ENCODE measurements around the gene TADA3.
"Not testable (repeated sequence)": the region's sequence is repeated elsewhere in the genome, so short reads cannot be mapped to it uniquely, and the experiment has no call there.

Gene TADA3

DNA sequence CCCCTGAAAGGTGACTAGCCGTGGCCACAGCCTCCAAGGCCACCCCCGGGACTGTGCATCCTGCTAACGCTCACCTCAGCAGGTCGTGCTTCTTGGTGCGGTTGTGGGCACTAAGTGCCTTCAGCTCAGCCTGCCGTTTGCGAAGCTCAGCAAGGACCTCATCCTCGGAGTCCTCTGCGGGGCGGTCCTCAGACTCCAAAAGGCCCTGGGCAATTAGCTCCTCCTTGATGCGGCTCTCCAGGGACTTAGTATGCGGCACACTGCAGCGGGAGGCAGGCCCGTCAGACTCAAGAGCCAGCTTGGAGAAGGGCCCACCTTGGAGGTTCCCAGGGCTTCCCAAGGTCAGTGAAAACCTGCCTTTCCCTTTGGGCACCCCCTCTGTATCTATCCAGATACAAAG lies 8.3 kb downstream of the TADA3 start:
- DNase-seq (ENCODE audit: low spot score) = no peak

DNA sequence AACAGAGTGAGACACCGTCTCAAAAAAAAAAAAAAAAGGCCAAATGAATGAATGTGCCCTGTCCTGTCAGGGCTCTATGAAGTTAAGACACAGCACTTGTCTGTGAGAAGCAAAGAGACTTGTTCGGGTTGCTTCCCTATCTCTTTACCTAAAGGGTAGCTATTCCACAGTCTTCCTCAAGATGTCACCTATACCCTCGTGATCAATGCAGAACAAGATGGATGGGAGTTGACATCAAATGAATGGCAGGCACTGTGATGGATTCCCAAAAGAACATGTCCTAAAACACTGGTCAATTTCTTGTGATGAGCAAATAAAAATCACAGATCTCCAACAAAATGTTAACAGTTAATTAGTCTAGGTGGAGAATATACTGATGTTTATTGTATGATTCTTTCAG lies 9.5 kb downstream of the TADA3 start:
- DNase-seq (ENCODE audit: low spot score) = no peak

DNA sequence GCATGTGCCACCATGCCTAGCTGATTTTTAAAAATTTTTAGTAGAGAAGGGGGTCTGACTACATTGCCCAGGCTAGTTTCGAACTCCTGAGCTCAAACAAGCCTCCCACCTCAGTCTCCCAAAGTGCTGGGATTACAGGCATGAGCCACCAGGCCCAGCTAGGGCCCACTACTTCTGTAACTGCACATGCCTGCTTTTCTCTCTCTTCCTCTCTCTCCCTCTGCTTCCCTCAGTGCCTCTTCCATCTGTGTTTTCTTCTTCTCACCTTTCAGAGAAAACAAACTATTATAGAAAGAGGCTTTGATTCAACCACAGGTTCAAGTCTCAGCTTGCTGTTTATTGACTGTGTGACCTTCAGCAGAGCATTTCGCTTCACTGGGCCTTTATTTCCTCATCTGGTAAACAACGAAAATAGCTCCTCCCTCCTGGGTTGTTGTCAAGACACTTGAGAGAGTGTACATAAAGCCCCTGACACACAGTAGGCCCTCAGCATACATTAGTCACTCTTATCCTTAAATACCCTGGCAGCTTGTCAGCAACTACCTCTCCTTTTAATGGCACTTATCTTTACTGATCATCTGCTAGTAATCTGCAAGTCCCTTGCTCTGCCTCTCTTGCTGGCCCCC lies 10.2 kb downstream of the TADA3 start:
- no peak for DNase-seq (ENCODE audit: low spot score)

- DNase-seq (ENCODE audit: low spot score) = no peak
These were observed 10.7 kb downstream of the TADA3 start for GRCh38 chr3:9781551-9781950.

DNA sequence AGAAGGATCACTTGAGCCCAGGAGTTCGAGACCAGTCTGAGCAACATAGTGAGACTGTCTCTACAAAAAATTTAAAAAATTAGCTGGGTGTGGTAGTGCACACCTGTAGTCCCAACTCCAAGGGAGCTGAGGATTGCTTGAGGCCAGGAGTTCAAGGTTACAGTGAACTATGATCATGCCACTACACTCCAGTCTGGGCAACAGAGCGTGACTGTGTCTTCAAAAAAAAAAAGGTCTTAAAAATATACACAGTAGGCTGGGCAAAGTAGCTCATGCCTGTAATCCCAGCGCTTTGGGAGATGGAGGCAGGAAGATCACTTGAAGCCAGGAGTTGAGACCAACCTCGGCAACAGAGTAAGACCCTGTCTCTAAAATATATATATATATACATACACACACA lies 11.4 kb downstream of the TADA3 start:
- DNase-seq (ENCODE audit: low spot score) = no peak

- DNase-seq (ENCODE audit: low spot score) = no peak
These were observed 11.8 kb downstream of the TADA3 start for GRCh38 chr3:9780458-9780812.

DNA sequence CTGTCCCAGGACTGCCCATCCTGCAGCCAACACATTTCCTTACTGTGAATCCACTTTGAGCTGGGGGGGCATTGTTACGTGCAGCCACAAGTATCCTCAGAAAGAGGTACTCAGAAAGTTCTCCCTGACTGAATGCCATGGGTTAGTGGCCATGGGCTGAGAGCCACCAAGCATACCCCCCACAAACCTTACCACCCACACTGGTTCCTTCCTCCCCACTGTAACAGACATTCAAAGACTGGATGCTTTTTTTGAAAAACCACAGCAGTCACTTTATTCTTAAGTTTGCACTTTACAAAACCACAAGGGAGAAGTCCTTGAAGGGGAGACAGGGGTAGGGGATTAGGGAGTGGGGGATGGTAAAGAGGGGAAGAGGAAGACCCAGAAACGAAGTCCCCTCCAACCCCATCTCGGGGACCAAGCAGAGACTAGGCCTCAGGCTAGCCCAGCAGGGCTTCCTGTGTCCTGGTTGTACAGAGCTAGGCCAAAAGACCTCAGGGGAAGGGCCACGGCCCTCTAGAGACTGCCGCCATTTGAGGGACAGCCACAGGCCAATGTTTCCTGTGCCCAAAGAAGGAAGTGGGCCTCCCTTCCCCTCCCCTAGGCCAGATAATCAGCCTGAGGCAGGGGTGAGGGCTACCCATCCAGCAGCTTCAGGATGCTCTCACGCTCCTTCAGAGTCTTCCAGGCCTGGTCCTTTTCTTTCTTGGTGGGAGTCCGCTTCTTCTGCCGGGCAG lies 12.4 kb downstream of the TADA3 start:
- no peak for DNase-seq (ENCODE audit: low spot score)

GRCh38 chr3:9779075-9779593 lies 13.1 kb downstream of the TADA3 start:
- no peak for DNase-seq (ENCODE audit: low spot score)

DNA sequence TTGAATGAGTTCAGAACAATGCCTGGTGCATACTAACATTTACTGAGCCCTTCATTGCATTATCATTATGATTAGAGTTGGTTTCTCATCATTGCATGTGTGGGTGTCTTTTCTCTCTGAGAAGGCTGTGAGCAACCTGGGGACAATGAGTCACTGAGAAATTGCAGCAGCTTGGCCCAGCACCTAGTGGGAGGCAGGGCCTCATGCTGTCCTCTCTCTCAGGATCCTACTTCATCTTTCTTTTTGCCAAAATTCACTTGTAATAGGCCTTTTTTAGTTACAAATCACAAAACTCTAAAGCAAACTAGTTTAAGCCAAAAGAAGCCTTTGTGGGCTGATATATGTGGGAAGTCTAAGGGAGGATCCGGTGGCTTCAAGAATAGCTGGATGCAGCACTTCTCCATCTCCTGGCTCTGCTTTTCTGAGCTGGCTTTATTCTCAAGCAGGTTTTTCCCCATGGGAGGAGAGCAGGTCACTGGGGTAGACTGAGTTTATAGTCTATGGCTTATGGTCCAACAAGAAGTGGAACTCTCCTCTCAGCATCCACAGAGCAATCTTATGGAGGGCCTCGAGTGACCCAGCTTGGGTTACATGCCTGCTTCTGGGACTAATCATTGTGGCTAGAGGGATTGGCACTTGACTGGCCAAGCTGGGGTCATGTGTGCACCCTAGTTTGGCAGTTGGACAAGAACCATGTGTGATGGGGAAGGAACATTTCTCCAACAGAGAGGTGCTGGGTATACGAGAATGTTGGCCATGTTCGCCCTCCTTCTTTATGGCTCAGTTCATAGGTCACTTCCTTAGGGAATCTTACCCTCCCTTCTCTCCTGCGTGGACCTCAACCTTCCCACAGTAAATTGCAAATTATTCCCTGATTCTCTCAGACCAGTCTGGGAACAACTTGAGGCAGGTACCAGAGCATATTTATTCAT lies 13.9 kb downstream of the TADA3 start:
- peak; percentile 79 for DNase-seq (ENCODE audit: low spot score)

- no peak for DNase-seq (ENCODE audit: low spot score)
These were observed 14.6 kb downstream of the TADA3 start for GRCh38 chr3:9777694-9778021.

GRCh38 chr3:9776896-9777693 lies 15.2 kb downstream of the TADA3 start:
- no peak for DNase-seq (ENCODE audit: low spot score)

DNA sequence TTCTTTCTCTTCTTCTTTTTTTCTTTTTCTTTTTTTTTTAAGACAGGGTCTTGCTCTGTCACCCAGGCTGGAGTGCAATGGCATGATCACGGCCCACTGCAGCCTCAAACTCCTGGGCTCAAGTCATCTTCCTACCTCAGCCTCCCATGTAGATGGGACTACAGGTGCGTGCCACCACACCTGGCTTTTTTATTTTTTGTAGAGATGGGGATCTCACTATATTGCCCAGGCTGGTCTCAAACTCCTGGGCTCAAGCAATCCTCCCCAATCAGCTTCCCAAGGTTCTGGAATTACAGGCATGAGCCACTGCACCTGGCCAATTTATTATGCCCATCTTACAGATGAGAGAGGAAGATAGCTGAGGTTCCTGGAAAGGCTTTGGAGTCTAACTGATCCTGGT lies 21.3 kb downstream of the TADA3 start:
- not testable (repeated sequence) for DNase-seq (ENCODE audit: low spot score)

DNA sequence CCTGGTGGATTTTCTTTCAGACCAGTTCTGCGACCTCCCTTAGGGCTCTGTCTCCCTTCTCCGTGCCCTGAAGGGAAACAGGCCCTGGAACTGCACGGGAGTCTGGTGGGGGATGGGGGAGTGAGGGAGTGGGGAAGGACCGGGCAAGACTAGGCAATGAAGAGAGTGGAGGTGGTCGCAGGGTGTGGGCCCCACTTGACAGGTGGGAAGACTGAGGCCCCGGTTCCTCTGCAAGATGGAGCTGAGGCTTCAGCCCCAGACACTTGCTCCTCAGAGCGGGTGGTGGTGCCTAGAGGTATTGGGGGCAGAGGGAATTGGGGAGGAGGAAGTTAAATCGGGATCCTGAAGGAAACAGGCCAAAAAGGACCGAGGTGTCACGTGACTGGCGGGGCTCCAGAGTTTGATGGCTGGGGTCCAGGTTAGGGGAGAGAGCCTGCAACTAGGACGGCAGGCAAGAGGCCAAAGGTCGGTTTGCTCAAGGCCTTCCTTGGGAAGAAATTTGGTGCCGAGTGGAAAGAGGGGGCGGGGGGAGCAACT lies 21.9 kb downstream of the TADA3 start:
- no peak for DNase-seq (ENCODE audit: low spot score)

GRCh38 chr3:9769426-9770275 lies 22.6 kb downstream of the TADA3 start, which contains the start of gene CAMK1:
TSS of gene CAMK1 (minus strand) at chr3:9769947. CDS start at chr3:9767749, 2,198 bp downstream.
- DNase-seq (ENCODE audit: low spot score) = peak; percentile 93

- no peak for DNase-seq (ENCODE audit: low spot score)
These were observed 23.3 kb downstream of the TADA3 start for GRCh38 chr3:9769012-9769411.

GRCh38 chr3:9768141-9768775 lies 24.0 kb downstream of the TADA3 start:
- no peak for DNase-seq (ENCODE audit: low spot score)

GRCh38 chr3:9767418-9767817 lies 24.9 kb downstream of the TADA3 start:
- no peak for DNase-seq (ENCODE audit: low spot score)

GRCh38 chr3:9765865-9766264 lies 26.4 kb downstream of the TADA3 start:
- no peak for DNase-seq (ENCODE audit: low spot score)

DNA sequence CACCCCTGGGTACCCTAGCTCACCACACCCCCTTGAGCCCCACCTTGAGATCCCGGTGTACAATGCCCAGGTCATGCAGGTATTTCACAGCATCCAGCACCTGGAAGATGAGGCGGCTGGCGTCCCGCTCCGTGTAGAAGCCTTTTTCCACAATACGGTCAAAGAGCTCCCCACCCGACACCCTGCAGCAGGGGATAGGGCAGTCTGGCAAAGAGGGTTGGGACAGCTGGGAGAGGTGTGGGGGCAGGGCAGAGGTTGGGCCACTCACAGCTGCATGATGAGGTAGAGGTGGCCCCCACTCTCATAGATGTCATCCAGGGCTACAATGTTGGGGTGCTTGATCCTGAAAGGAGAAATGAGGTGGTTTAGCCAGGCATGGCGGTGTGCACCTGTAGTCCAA lies 29.4 kb downstream of the TADA3 start:
- no peak for DNase-seq (ENCODE audit: low spot score)

DNA sequence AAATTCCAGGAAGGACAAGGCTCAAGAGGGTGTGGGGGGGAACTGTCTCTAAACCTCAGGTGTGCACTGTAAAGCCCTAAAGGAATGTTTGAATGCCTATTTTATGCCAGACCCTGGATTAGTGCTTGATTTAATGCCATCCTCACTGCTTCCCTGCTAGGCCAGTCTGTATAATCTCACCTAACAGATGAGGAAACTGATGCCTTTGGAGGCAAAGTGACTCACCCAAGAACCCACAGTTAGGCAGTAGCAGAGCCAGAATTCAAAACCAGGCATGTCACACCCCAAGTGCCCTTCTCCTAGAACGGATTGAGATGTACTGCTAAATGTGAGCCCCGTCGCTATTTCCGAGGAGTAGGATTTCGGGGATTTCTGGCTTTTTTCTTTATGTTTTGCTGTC lies 30.4 kb downstream of the TADA3 start:
- DNase-seq (ENCODE audit: low spot score) = no peak

Measured in AG08395 (cell line).